B cell (primary cell): Measurements from ENCODE around the gene PPBP. TPM values are rescaled to one million over a fixed set of nuclear protein-coding genes. Genes with fewer than 3 reads are reported as not detected.

ENCODE experiments used
- ATAC-seq: fragments of 200-7000 bp; cut with Tn5 transposase; one replicate; pipeline ENCODE4 v1.10.0; 2021; ENCODE audit warnings: low read depth, mild to moderate bottlenecking, moderate number of reproducible peaks, moderate library complexity
- CTCF ChIA-PET: fragments of 350-600 bp; sonication (Branson Sonifier 250); formaldehyde crosslinking; loops from one replicate; lab custom pipeline; 2021; ENCODE audit warnings: antibody characterized with exemption, inconsistent platforms; lab: Charles Lee
- POLR2A ChIA-PET: fragments of 350-600 bp; sonication (Branson Sonifier 250); formaldehyde crosslinking; loops from one replicate; lab custom pipeline; 2021; ENCODE audit warnings: antibody characterized with exemption; lab: Charles Lee
- DNase-seq: peaks from one replicate; pipeline ENCODE4 v3.0.0; 2013
- H2AFZ ChIP-seq: 2 replicates; pipeline ENCODE4 v1.6.1; 2012; ENCODE audit warnings: mild to moderate bottlenecking, low read depth, low read length; ENCODE audit not compliant: insufficient read depth, poor library complexity, severe bottlenecking
- H3K27ac ChIP-seq, 2 donors: 1 replicate in 1 of 2; 2 replicates in 1 of 2; pipeline ENCODE4 v1.5.1; 2012 to 2013; ENCODE audit warnings: low read length in 2 of 2, mild to moderate bottlenecking in 2 of 2, moderate library complexity in 1 of 2
- H3K27me3 ChIP-seq, 4 experiments: fragments of 200-600 bp in 1 of 4; sonication (generic) in 1 of 4; replicated peaks in 1 of 4; 1 replicate in 2 of 4; 2 replicates in 2 of 4; pipeline versions ENCODE4 v1.6.1 to v1.7.0; 2013 to 2016; ENCODE audit warnings: low read length in 3 of 4, mild to moderate bottlenecking in 2 of 4, mixed read lengths in 1 of 4, moderate library complexity in 1 of 4; ENCODE audit not compliant: insufficient read depth in 4 of 4, control insufficient read depth in 3 of 4; ENCODE audit errors: control extremely low read depth in 1 of 4
- H3K36me3 ChIP-seq, 2 experiments: replicated peaks in 1 of 2; 1 replicate in 1 of 2; 2 replicates in 1 of 2; pipeline versions ENCODE4 v1.6.1 to v1.7.1; 2013; ENCODE audit warnings: low read length in 1 of 2; ENCODE audit not compliant: insufficient read depth in 2 of 2, control insufficient read depth in 1 of 2; ENCODE audit errors: control extremely low read depth in 1 of 2, extremely low read depth in 1 of 2
- H3K4me1 ChIP-seq, 2 donors: fragments of 200-600 bp in 1 of 2; sonication (generic) in 1 of 2; 1 replicate in 1 of 2; 2 replicates in 1 of 2; pipeline versions ENCODE4 v1.5.1 to v1.6.1; 2013 to 2017; ENCODE audit warnings: low read length in 2 of 2; ENCODE audit not compliant: control insufficient read depth in 2 of 2, insufficient read depth in 2 of 2
- H3K4me2 ChIP-seq: replicated peaks from 2 replicates; pipeline ENCODE3; 2012; ENCODE audit warnings: mild to moderate bottlenecking, low read depth, low read length; ENCODE audit not compliant: poor library complexity, severe bottlenecking
- H3K4me3 ChIP-seq, 5 experiments: fragments of 200-600 bp in 1 of 5; sonication (generic) in 1 of 5; 1 replicate in 3 of 5; 2 replicates in 2 of 5; pipeline versions ENCODE4 v1.5.1 to v1.7.0; 2011 to 2016; ENCODE audit warnings: low read length in 4 of 5, mild to moderate bottlenecking in 4 of 5, low read depth in 2 of 5, control low read depth in 1 of 5, moderate library complexity in 1 of 5; ENCODE audit not compliant: insufficient read depth in 1 of 5; ENCODE audit errors: control extremely low read depth in 1 of 5, extremely low read depth in 1 of 5
- H3K79me2 ChIP-seq: fragments of 200-600 bp; sonication (generic); one replicate; pipeline ENCODE4 v1.6.0; 2016; ENCODE audit warnings: low read length; ENCODE audit not compliant: control insufficient read depth, insufficient read depth
- H3K9ac ChIP-seq: fragments of 200-600 bp; sonication (generic); 2 replicates; pipeline ENCODE4 v1.6.1; 2017; ENCODE audit warnings: mild to moderate bottlenecking, low read length, moderate library complexity
- H3K9me3 ChIP-seq, 3 donors: one replicate each; pipeline versions ENCODE4 v1.6.1 to v1.7.1; 2013; ENCODE audit warnings: low read length in 2 of 3; ENCODE audit not compliant: control insufficient read depth in 2 of 3, insufficient read depth in 1 of 3; ENCODE audit errors: control extremely low read depth in 1 of 3
- H4K20me1 ChIP-seq: 2 replicates; pipeline ENCODE4 v1.6.0; 2012; ENCODE audit warnings: mild to moderate bottlenecking, low read length; ENCODE audit not compliant: insufficient read depth, control insufficient read depth, poor library complexity, severe bottlenecking
- H3K27ac Mint-ChIP-seq: one replicate; pipeline ENCODE4 v1.8.0; 2021; ENCODE audit warnings: mixed read lengths
- H3K27me3 Mint-ChIP-seq: one replicate; pipeline ENCODE4 v1.8.0; 2021; ENCODE audit warnings: mixed read lengths
- H3K4me1 Mint-ChIP-seq: one replicate; pipeline ENCODE4 v1.8.0; 2021; ENCODE audit warnings: mixed read lengths
- H3K4me3 Mint-ChIP-seq: one replicate; pipeline ENCODE4 v1.8.0; 2021; ENCODE audit warnings: mixed read lengths
- H3K9me3 Mint-ChIP-seq: one replicate; pipeline ENCODE4 v1.8.0; 2022; ENCODE audit warnings: mixed read lengths; ENCODE audit not compliant: insufficient read depth
- CTCF ChIP-seq: fragments of 200-600 bp; IDR thresholded peaks from one replicate; pipeline ENCODE4 v1.8.0; 2022; ENCODE audit warnings: antibody characterized with exemption, mild to moderate bottlenecking
- EZH2 ChIP-seq: IDR thresholded peaks from 2 replicates; pipeline ENCODE4 v1.6.1; 2012; ENCODE audit warnings: borderline replicate concordance, low read depth, mild to moderate bottlenecking, moderate library complexity, low read length; ENCODE audit not compliant: insufficient read depth, poor library complexity, severe bottlenecking
- WGBS: methylation state at CpG from one replicate; pipeline ENCODE4 v1.1.5; 2013; ENCODE audit warnings: missing lambda C conversion rate; ENCODE audit not compliant: insufficient coverage; 5-methylcytosine and 5-hydroxymethylcytosine counted together
- intact Hi-C: fragments of 100-400 bp; cut with micrococcal nuclease; formaldehyde crosslinking; loops from one replicate; pipeline ENCODE4 v1.10.0; 2022
- polyA plus RNA-seq: library from polyadenylated mRNA; depleted of rRNA; stranded (reverse); fragments of >200 nt; gene quantifications from 2 replicates; pipeline ENCODE4 v1.2.3, GENCODE V29; 2012
- total RNA-seq, 2 donors: library from RNA; stranded (reverse); fragments of 120-200 nt in 1 of 2; gene quantifications; 1 replicate in 1 of 2; 2 replicates in 1 of 2; pipeline versions ENCODE4 v1.2.3 to v1.2.4, GENCODE V29; 2013 to 2022

Gene PPBP
- total and polyA plus RNA-seq, 2 donors (not counting 1 experiment from before 2014, with no cell fraction given), result 0.42 to 0.43 TPM

GRCh38 chr4:73976716-73977115 is 11.3 kb downstream of the PPBP start:
- TF ChIP-seq CTCF (no peak), EZH2 (no peak)
- intact Hi-C loops, result no loop called here
- Mint-ChIP-seq H3K4me3 (no peak overlapping the region), H3K27me3 (peaks cover 7% of the 10 kb centered on the region), H3K4me1 (no peaks in the 10 kb centered on the region), H3K9me3 (peaks cover 5% of the 10 kb centered on the region), H3K27ac (no peak overlapping the region)
- DNase-seq (no peak), ATAC-seq (no peak)
- H3K9me3 ChIP-seq, result peaks cover 0 to 15% (median 4%) of the 10 kb centered on the region in 3 donors
- POLR2A ChIA-PET, result no interaction called here
- H3K4me2 ChIP-seq, result no peak overlapping the region
- no peak overlapping the region for H3K27ac ChIP-seq
- H3K36me3 ChIP-seq, result no peaks in the 10 kb centered on the region
- no peaks in the 10 kb centered on the region for H4K20me1 ChIP-seq
- H3K9ac ChIP-seq, result no peak overlapping the region
- no peaks in the 10 kb centered on the region for H3K4me1 ChIP-seq
- WGBS, result 60% methylated on average over 1 of the region's 4 CpGs
- H3K27me3 ChIP-seq, result no peaks in the 10 kb centered on the region
- CTCF ChIA-PET, result no interaction called here
- no peak overlapping the region for H2AFZ ChIP-seq
- no peaks in the 10 kb centered on the region for H3K79me2 ChIP-seq
- H3K4me3 ChIP-seq, result no peak overlapping the region

- POLR2A ChIA-PET, result no interaction called here
- H3K27me3 ChIP-seq, result no peaks in the 10 kb centered on the region
- H4K20me1 ChIP-seq, result no peaks in the 10 kb centered on the region
- H3K27ac ChIP-seq, result no peak overlapping the region
- H3K9ac ChIP-seq, result no peak overlapping the region
- H3K36me3 ChIP-seq, result no peaks in the 10 kb centered on the region
- WGBS, result 79% methylated on average over 2 of the region's 2 CpGs
- peaks cover 6% of the 10 kb centered on the region for H3K27me3 Mint-ChIP-seq
- peaks cover 5% of the 10 kb centered on the region for H3K9me3 Mint-ChIP-seq
- ATAC-seq, result no peak
- no peak overlapping the region for H3K4me2 ChIP-seq
- intact Hi-C loops, result no loop called here
- H3K4me1 Mint-ChIP-seq, result no peaks in the 10 kb centered on the region
- H3K27ac Mint-ChIP-seq, result no peak overlapping the region
- no peak for DNase-seq
- no peak overlapping the region for H2AFZ ChIP-seq
- H3K4me1 ChIP-seq, result no peaks in the 10 kb centered on the region
- H3K4me3 Mint-ChIP-seq, result no peak overlapping the region
- no peak overlapping the region for H3K4me3 ChIP-seq
- CTCF ChIA-PET, result no interaction called here
- no peak for TF ChIP-seq EZH2
- peaks cover 0 to 15% (median 4%) of the 10 kb centered on the region in 3 donors for H3K9me3 ChIP-seq
- H3K79me2 ChIP-seq, result no peaks in the 10 kb centered on the region
Observed at GRCh38 chr4:73976217-73976616, 11.8 kb downstream of the PPBP start.
